H9 (cell line): ENCODE results near the gene TMEM209. TPM values are rescaled to one million over a fixed set of nuclear protein-coding genes. Genes with fewer than 3 reads are reported as not detected.

Source experiments
- DNase-seq: peaks from one replicate; pipeline ENCODE4 v3.0.0-alpha.2; 2017
- H2AFZ ChIP-seq: one replicate; pipeline ENCODE4 v1.6.1; 2013; ENCODE audit warnings: mild to moderate bottlenecking, low read length, control low read depth, moderate library complexity
- H2AK5ac ChIP-seq: 2 replicates; pipeline ENCODE4 v1.6.1; 2013; ENCODE audit warnings: low read length, control low read depth, mixed read lengths; ENCODE audit not compliant: insufficient read length
- H2BK120ac ChIP-seq: one replicate; pipeline ENCODE4 v1.6.1; 2013; ENCODE audit warnings: low read depth, mild to moderate bottlenecking, low read length, control low read depth, inconsistent platforms; ENCODE audit not compliant: poor library complexity, severe bottlenecking
- H2BK12ac ChIP-seq: 2 replicates; pipeline ENCODE4 v1.6.1; 2013; ENCODE audit warnings: low read length, control low read depth, mixed read lengths, low read depth; ENCODE audit not compliant: insufficient read length
- H2BK15ac ChIP-seq: 2 replicates; pipeline ENCODE4 v1.6.1; 2013; ENCODE audit warnings: low read depth, low read length, control low read depth
- H2BK20ac ChIP-seq: one replicate; pipeline ENCODE4 v1.6.1; 2013; ENCODE audit warnings: low read depth, mild to moderate bottlenecking, low read length, control low read depth, inconsistent platforms; ENCODE audit not compliant: poor library complexity, severe bottlenecking
- H2BK5ac ChIP-seq: 2 replicates; pipeline ENCODE4 v1.6.1; 2013; ENCODE audit warnings: low read length, control low read depth, mixed read lengths; ENCODE audit not compliant: insufficient read length
- H3K14ac ChIP-seq: 2 replicates; pipeline ENCODE4 v1.6.1; 2013; ENCODE audit warnings: low read length, control low read depth; ENCODE audit not compliant: insufficient read depth
- H3K18ac ChIP-seq: 2 replicates; pipeline ENCODE4 v1.6.1; 2013; ENCODE audit warnings: low read depth, mild to moderate bottlenecking, mixed read lengths, low read length, control low read depth; ENCODE audit not compliant: insufficient read length
- H3K23ac ChIP-seq: 2 replicates; pipeline ENCODE4 v1.6.1; 2013; ENCODE audit warnings: low read length, control low read depth, mixed read lengths, low read depth; ENCODE audit not compliant: insufficient read length
- H3K23me2 ChIP-seq: 2 replicates; pipeline ENCODE4 v1.6.1; 2013; ENCODE audit warnings: low read depth, mild to moderate bottlenecking, mixed read lengths, low read length, control low read depth; ENCODE audit not compliant: insufficient read length, poor library complexity, severe bottlenecking
- H3K27ac ChIP-seq: 2 replicates; pipeline ENCODE4 v1.5.1; 2013; ENCODE audit warnings: low read length, control low read depth, mixed read lengths, low read depth; ENCODE audit not compliant: insufficient read length
- H3K27me3 ChIP-seq: 2 replicates; pipeline ENCODE4 v1.6.1; 2013; ENCODE audit warnings: low read length, control low read depth, inconsistent platforms; ENCODE audit not compliant: insufficient read depth
- H3K4ac ChIP-seq: 2 replicates; pipeline ENCODE4 v1.6.1; 2013; ENCODE audit warnings: low read depth, mild to moderate bottlenecking, control low read depth, inconsistent platforms, low read length, moderate library complexity
- H3K4me1 ChIP-seq: 2 replicates; pipeline ENCODE4 v1.6.1; 2013; ENCODE audit warnings: low read length, control low read depth, inconsistent platforms; ENCODE audit not compliant: insufficient read depth
- H3K4me2 ChIP-seq: 2 replicates; pipeline ENCODE4 v1.6.1; 2013; ENCODE audit warnings: low read length, control low read depth, mixed read lengths; ENCODE audit not compliant: insufficient read length, insufficient read depth
- H3K56ac ChIP-seq: 2 replicates; pipeline ENCODE4 v1.6.1; 2013; ENCODE audit warnings: low read depth, mild to moderate bottlenecking, mixed read lengths, low read length, control low read depth; ENCODE audit not compliant: insufficient read length
- H3K79me1 ChIP-seq: 2 replicates; pipeline ENCODE4 v1.6.1; 2013; ENCODE audit warnings: low read depth, mild to moderate bottlenecking, moderate library complexity, low read length, control low read depth, inconsistent platforms; ENCODE audit not compliant: insufficient read depth, poor library complexity, severe bottlenecking
- H3K79me2 ChIP-seq: 2 replicates; pipeline ENCODE4 v1.6.1; 2013; ENCODE audit warnings: low read length, control low read depth, inconsistent platforms; ENCODE audit not compliant: insufficient read depth
- H3K9ac ChIP-seq: 2 replicates; pipeline ENCODE4 v1.6.1; 2013; ENCODE audit warnings: low read length, control low read depth, mixed read lengths; ENCODE audit not compliant: insufficient read length; ENCODE audit errors: extremely low read depth
- H3K9me3 ChIP-seq: one replicate; pipeline ENCODE4 v1.6.1; 2013; ENCODE audit warnings: low read depth, low read length, inconsistent platforms; ENCODE audit not compliant: control insufficient read depth
- H3T11ph ChIP-seq: one replicate; pipeline ENCODE4 v1.6.1; 2013; ENCODE audit warnings: mild to moderate bottlenecking, low read length, control low read depth, inconsistent platforms
- H4K20me1 ChIP-seq: one replicate; pipeline ENCODE4 v1.6.1; 2013; ENCODE audit not compliant: control insufficient read depth, insufficient read length, insufficient read depth
- H4K5ac ChIP-seq: 2 replicates; pipeline ENCODE4 v1.6.1; 2013; ENCODE audit warnings: low read depth, mild to moderate bottlenecking, mixed read lengths, low read length, control low read depth; ENCODE audit not compliant: insufficient read length
- H4K8ac ChIP-seq: replicated peaks from 2 replicates; pipeline ENCODE4 v1.6.1; 2013; ENCODE audit warnings: low read length, control low read depth, mixed read lengths, low read depth; ENCODE audit not compliant: insufficient read length
- H4K91ac ChIP-seq: 2 replicates; pipeline ENCODE4 v1.6.1; 2013; ENCODE audit warnings: low read depth, mild to moderate bottlenecking, moderate library complexity, mixed read lengths, low read length, control low read depth; ENCODE audit not compliant: insufficient read length
- H3K27ac Mint-ChIP-seq, 3 experiments: 2 replicates in 2 of 3; 3 replicates in 1 of 3; pipeline ENCODE4 v1.8.0; 2020 to 2021; ENCODE audit warnings: mixed read lengths in 3 of 3, mild to moderate bottlenecking in 1 of 3, moderate library complexity in 1 of 3
- H3K27me3 Mint-ChIP-seq: 2 replicates; pipeline ENCODE4 v1.8.0; 2021; ENCODE audit warnings: low read depth, mild to moderate bottlenecking, moderate library complexity, mixed read lengths
- H3K36me3 Mint-ChIP-seq, 3 experiments: 2 replicates in 2 of 3; 3 replicates in 1 of 3; pipeline ENCODE4 v1.8.0; 2020 to 2021; ENCODE audit warnings: low read depth in 3 of 3, mixed read lengths in 3 of 3; ENCODE audit not compliant: insufficient read depth in 1 of 3
- H3K4me1 Mint-ChIP-seq, 2 experiments: 2 replicates each; pipeline ENCODE4 v1.8.0; 2020; ENCODE audit warnings: mixed read lengths in 2 of 2
- H3K4me3 Mint-ChIP-seq, 2 experiments: 2 replicates in 1 of 2; 3 replicates in 1 of 2; pipeline ENCODE4 v1.8.0; 2020 to 2021; ENCODE audit warnings: mild to moderate bottlenecking in 2 of 2, mixed read lengths in 2 of 2, moderate library complexity in 1 of 2
- H3K9me3 Mint-ChIP-seq, 2 experiments: 2 replicates in 1 of 2; 3 replicates in 1 of 2; pipeline ENCODE4 v1.8.0; 2020; ENCODE audit warnings: mild to moderate bottlenecking in 2 of 2, mixed read lengths in 2 of 2, moderate library complexity in 1 of 2
- CTCF ChIP-seq: fragments of 200-600 bp; sonication (generic); conservative IDR thresholded peaks from 3 replicates; pipeline ENCODE4 v1.8.0; 2021; ENCODE audit warnings: antibody characterized with exemption, mild to moderate bottlenecking
- WGBS: extraction: QIAGEN DNeasy Blood & Tissue Kit; methylation state at CpG from one replicate; pipeline ENCODE4 v1.1.7; 2013; ENCODE audit warnings: missing lambda C conversion rate, low lambda C conversion rate, mixed read lengths; ENCODE audit not compliant: insufficient read length; ENCODE audit errors: extremely low coverage; 5-methylcytosine and 5-hydroxymethylcytosine counted together
- total RNA-seq: library from RNA; stranded (reverse); gene quantifications from 2 replicates; pipeline ENCODE4 v1.2.1, GENCODE V29; 2021

Gene TMEM209
- total RNA-seq, 1 experiment from 2014 or later, result 30.8 TPM

- Histone ChIP-seq H2BK20ac (no peak overlapping the region), H2BK120ac (no peak overlapping the region), H3K27ac (no peak overlapping the region), H3K4me2 (no peak overlapping the region), H3K9ac (no peak overlapping the region), H4K91ac (no peak overlapping the region), H3K23ac (no peak overlapping the region), H3K4me1 (no peaks in the 10 kb centered on the region; the same call in 1 of the 2 replicates), H2BK15ac (no peak overlapping the region), H2BK12ac (no peak overlapping the region), H3K23me2 (no peaks in the 10 kb centered on the region), H3K4ac (no peak overlapping the region), H4K5ac (no peak overlapping the region), H4K8ac (no peak overlapping the region), H2AK5ac (no peak overlapping the region), H3K79me1 (no peaks in the 10 kb centered on the region), H3K18ac (no peak overlapping the region), H3K56ac (no peak overlapping the region), H3T11ph (no peak overlapping the region), H3K9me3 (no peaks in the 10 kb centered on the region), H3K14ac (no peak overlapping the region), H3K27me3 (no peaks in the 10 kb centered on the region), H4K20me1 (no peaks in the 10 kb centered on the region), H2BK5ac (no peak overlapping the region), H2AFZ (no peak overlapping the region), H3K79me2 (no peaks in the 10 kb centered on the region)
- H3K4me3 Mint-ChIP-seq, result no peak overlapping the region
- H3K9me3 Mint-ChIP-seq, result no peaks in the 10 kb centered on the region; a peak in 1 of 5 replicates
- no peaks in the 10 kb centered on the region for H3K27me3 Mint-ChIP-seq
- H3K36me3 Mint-ChIP-seq, result peaks cover 3 to 13% (median 8%) of the 10 kb centered on the region in 3 experiments; a peak in 4 of 7 replicates
- TF ChIP-seq CTCF, result no peak
- no peak for DNase-seq
- no CpG with 5 or more reads among the region's 2 CpGs for WGBS
- H3K27ac Mint-ChIP-seq, result peak overlapping the region in 1 of 3 experiments; percentile 8; a peak in 1 of 7 replicates
- H3K4me1 Mint-ChIP-seq, result no peaks in the 10 kb centered on the region
Observed at GRCh38 chr7:130114776-130115175, 90.4 kb downstream of the TMEM209 start.

Other genes starting within 250 kb of the TMEM209 start
- gene ZC3HC1, start 154.0 kb downstream of the TMEM209 start, total RNA-seq, result 30.1 and 30.8 TPM in 2 replicates
- gene KLHDC10, start 134.9 kb downstream of the TMEM209 start, total RNA-seq, result 16.7 and 17.3 TPM in 2 replicates
- gene SSMEM1, start 2.5 kb upstream of the TMEM209 start, total RNA-seq, result not detected in 2 replicates
- 0.29 TPM in 1 of 2 replicates, not detected in the other for gene CPA2, start 61.5 kb upstream of the TMEM209 start, total RNA-seq
- gene CPA4, start 87.8 kb upstream of the TMEM209 start, total RNA-seq, result not detected in 2 replicates
- gene CPA5, start 139.4 kb upstream of the TMEM209 start, total RNA-seq, result not detected in 2 replicates
- not detected in 2 replicates for gene CPA1, start 175.1 kb upstream of the TMEM209 start, total RNA-seq
- 9.2 and 9.7 TPM in 2 replicates for gene CEP41, start 235.6 kb upstream of the TMEM209 start, total RNA-seq